GM12864 (cell line): Measurements from ENCODE around the gene PVR.
"Not testable (repeated sequence)": the region's sequence is repeated elsewhere in the genome, so short reads cannot be mapped to it uniquely, and the experiment has no call there.

Source experiments
- DNase-seq: peaks from one replicate; pipeline ENCODE4 v3.0.0-alpha.2; 2011; ENCODE audit warnings: low read depth
- H3K4me3 ChIP-seq: 2 replicates; pipeline ENCODE4 v1.5.1; 2011; ENCODE audit warnings: mild to moderate bottlenecking, low read depth, low read length, control low read depth
- TF ChIP-seq, protein P1 (sequence below): IDR thresholded peaks from 2 replicates; pipeline ENCODE4 v1.5.1; 2011; ENCODE audit warnings: low read depth, mild to moderate bottlenecking, moderate library complexity, low read length, control low read depth, inconsistent platforms; ENCODE audit errors: missing control alignments

PVR gene

DNA sequence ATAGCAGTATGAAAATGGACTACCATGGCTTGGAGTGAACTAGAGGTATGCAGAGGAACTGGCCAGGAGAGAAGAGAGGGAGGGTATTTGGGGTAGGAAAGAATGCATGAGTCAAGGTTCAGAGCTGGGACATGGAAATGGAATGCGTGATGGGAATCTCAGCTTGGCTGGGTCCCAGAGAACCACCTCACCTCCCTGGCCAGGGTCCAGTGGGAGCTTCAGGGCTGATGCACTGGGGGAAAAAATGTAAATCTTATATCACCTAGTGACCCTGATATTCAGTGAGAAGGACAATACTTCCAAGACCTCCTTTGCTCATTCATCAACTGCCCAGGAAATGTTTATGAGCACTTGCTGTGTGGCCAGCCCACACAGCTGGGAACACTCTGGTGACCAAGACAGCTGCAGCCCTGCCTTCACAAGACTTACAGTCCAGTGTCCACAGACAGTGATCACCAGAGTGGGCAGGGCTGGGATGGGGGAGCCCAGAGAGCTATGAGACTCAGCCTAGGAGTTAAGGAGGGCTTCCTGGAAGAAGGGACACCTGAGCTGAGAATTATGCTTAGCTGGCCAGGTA, 17.6 kb upstream of the PVR start:
- TF ChIP-seq, protein P1, sequence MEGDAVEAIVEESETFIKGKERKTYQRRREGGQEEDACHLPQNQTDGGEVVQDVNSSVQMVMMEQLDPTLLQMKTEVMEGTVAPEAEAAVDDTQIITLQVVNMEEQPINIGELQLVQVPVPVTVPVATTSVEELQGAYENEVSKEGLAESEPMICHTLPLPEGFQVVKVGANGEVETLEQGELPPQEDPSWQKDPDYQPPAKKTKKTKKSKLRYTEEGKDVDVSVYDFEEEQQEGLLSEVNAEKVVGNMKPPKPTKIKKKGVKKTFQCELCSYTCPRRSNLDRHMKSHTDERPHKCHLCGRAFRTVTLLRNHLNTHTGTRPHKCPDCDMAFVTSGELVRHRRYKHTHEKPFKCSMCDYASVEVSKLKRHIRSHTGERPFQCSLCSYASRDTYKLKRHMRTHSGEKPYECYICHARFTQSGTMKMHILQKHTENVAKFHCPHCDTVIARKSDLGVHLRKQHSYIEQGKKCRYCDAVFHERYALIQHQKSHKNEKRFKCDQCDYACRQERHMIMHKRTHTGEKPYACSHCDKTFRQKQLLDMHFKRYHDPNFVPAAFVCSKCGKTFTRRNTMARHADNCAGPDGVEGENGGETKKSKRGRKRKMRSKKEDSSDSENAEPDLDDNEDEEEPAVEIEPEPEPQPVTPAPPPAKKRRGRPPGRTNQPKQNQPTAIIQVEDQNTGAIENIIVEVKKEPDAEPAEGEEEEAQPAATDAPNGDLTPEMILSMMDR = no peak
- H3K4me3 ChIP-seq = no peak overlapping the region
- DNase-seq = no peak

- no peak overlapping the region for H3K4me3 ChIP-seq
- no peak for DNase-seq
Observed at GRCh38 chr19:44627631-44628030, 16.1 kb upstream of the PVR start.

GRCh38 chr19:44628793-44629192, 14.9 kb upstream of the PVR start:
- TF ChIP-seq, protein P1 = no peak

More at GRCh38 chr19:44627631-44628030, 16.1 kb upstream of the PVR start:
- TF ChIP-seq, protein P1 = no peak

GRCh38 chr19:44631611-44632010, 12.1 kb upstream of the PVR start:
- DNase-seq, H3K4me3 ChIP-seq: not testable (repeated sequence)

More at GRCh38 chr19:44628793-44629192, 14.9 kb upstream of the PVR start:
- no peak for DNase-seq
- H3K4me3 ChIP-seq = no peak overlapping the region

- not testable (repeated sequence) for H3K4me3 ChIP-seq, DNase-seq
Observed at GRCh38 chr19:44634058-44634457, 9.7 kb upstream of the PVR start.

DNA sequence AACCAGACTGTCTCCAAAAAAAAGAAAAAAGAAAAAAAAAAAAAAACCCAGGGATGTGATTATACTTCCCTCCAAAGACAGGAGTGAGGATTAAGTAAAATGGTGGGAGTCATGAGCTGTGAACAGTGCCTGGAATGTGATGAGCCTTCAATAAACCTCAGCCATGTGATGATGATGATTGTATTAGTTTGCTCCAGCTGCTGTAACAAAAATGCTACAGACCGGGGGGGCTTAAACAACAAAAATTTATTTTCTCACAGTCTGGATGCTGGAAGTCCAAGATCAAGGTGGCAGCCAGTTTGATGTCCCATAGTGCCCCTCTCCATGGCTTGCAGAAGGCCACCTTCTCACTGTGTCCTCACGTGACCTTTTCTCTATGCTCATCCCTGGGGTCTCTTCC, 8.9 kb upstream of the PVR start:
- no peak for DNase-seq
- no peak overlapping the region for H3K4me3 ChIP-seq
- TF ChIP-seq, protein P1 = no peak

GRCh38 chr19:44635581-44636438, 7.9 kb upstream of the PVR start:
- TF ChIP-seq, protein P1 = no peak
- no peak overlapping the region for H3K4me3 ChIP-seq
- no peak for DNase-seq
